Adipose tissue (tissue), 3 donors: Measurements from ENCODE around the gene SCG2. TPM values are rescaled to one million over a fixed set of nuclear protein-coding genes. Genes with fewer than 3 reads are reported as not detected.

Source experiments
- H3K27ac ChIP-seq: one replicate; pipeline ENCODE4 v1.5.1; 2013; ENCODE audit warnings: low read depth, low read length
- WGBS, 3 donors: extraction: QIAGEN DNeasy Blood & Tissue Kit; methylation state at CpG; one replicate each; pipeline ENCODE4 v1.1.7; 2013; 5-methylcytosine and 5-hydroxymethylcytosine counted together
- polyA plus RNA-seq, 3 donors: library from polyadenylated mRNA; stranded (reverse); fragments of 200-250 nt; gene quantifications; one replicate each; pipeline ENCODE4 v1.2.3, GENCODE V29; 2013
- donor health status: healthy with polysubstance abuse.
- donor health status: Bipolar disorder and iron deficiency.
- donor health status: healthy.

The SCG2 gene, protein sequence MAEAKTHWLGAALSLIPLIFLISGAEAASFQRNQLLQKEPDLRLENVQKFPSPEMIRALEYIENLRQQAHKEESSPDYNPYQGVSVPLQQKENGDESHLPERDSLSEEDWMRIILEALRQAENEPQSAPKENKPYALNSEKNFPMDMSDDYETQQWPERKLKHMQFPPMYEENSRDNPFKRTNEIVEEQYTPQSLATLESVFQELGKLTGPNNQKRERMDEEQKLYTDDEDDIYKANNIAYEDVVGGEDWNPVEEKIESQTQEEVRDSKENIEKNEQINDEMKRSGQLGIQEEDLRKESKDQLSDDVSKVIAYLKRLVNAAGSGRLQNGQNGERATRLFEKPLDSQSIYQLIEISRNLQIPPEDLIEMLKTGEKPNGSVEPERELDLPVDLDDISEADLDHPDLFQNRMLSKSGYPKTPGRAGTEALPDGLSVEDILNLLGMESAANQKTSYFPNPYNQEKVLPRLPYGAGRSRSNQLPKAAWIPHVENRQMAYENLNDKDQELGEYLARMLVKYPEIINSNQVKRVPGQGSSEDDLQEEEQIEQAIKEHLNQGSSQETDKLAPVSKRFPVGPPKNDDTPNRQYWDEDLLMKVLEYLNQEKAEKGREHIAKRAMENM
- 1 to 10 TPM in 1 of 3 donors, under 1 TPM in 1, not detected in 1; 0.24 to 9.7 TPM for polyA plus RNA-seq

DNA sequence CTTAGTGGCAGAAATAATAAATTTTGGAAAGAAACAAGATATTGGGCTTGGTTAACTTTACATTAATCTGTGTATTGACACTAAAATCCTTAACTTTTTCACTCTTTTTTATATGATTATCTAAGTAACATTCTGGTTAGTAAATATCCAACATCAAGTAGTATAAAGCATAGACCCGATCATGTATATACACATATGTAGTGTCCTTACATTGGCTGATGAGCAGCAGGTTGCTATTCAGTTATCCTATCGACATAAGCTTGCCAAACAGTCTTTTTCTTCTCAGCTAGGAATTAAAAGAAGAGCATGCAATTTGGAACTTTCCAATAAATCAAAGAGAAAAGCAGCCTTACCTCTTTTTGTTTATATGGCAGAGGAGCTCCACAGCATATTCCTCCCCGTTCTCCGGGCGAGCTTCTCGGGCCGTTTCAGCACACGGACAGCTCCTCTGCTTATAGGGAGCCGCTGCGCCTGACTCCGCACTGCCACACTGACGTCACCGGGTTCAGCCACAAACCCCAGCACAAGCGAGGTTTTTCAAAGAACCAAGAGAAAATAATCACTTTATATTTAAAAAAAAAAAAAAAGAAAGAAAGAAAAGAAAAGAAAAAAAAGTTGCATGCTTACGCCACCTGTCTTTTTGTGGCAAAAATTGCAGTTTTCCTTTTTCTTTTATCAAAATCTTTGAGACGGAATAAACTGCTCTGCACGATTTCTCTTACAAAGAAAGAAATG is at the start of gene SCG2:
TSS of gene SCG2 (minus strand) at position 430 of the 735 bp plus-strand sequence. CDS start 3,079 bp downstream, outside the sequence.
- WGBS, 3 donors: 6 to 11% (median 8%) methylated on average over 17 of the region's 17 CpGs
- H3K27ac ChIP-seq: no peak within 1 kb of the TSS

DNA sequence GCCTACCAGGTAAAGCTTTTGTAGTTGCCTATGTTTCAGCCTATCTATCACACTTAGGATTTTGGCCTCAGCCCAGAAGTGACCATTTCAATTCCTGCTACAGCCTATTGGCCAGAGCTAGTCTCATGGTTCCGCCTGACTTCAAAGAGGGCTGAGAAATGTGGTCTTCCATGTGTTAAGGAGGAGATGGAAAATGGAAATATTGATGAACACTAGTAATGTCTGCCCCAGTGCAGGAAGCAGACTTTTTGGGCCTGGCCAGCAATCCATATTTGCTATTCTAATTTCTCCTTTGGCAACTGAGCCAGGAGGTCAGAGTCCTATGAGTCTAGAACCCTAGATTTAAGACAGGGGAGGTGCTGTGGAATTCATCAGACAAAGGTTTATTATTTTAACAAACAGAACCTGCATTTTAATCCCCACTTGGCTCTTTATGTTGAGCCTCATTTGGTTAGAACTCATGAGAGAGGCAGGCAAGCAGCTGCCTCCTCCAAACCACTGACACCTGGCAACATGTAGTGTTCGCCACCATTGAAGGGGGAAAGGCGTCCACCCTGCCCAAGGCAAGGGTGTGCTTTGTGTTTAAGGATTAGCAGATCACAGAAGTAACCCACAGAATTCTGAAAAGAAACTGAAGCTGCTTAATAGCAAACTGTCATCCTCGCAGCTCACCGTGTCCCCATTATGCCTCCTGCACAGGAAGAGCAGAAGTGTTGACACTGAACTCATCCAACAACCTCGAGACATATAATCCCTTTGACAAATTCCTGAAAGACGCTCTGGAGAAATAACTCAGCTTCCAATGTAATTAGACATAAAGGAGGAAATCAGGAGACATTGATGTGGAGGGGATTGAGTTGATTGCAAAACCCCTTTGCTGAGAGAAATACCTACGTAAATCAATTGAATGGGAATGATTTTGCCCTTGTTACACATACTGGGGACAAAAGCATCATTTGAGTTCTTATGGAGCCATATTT is 47.7 kb upstream of the SCG2 start:
- WGBS, 3 donors: 71 to 79% (median 73%) methylated on average over 8 of the region's 8 CpGs
- H3K27ac ChIP-seq: no peak overlapping the region

DNA sequence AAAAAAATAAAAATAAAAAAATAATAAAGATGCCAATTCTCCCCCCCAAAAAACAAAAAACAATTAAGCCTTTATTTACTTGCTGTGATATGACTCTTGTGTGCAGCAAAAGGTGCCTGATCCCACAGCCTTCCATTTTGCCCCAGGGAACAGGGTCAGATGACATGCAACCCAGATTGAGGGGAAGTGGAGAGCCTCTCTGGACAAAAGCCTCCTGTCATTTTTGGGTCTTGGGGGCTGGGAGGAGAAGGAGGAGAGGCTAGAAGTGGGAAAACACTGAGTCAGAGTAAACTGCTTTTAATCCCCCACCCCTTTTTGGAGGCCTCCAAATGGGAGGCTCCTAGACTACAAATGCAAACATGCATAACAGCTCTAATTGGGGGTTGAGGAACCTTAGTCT is 46.6 kb upstream of the SCG2 start:
- H3K27ac ChIP-seq: no peak overlapping the region

DNA sequence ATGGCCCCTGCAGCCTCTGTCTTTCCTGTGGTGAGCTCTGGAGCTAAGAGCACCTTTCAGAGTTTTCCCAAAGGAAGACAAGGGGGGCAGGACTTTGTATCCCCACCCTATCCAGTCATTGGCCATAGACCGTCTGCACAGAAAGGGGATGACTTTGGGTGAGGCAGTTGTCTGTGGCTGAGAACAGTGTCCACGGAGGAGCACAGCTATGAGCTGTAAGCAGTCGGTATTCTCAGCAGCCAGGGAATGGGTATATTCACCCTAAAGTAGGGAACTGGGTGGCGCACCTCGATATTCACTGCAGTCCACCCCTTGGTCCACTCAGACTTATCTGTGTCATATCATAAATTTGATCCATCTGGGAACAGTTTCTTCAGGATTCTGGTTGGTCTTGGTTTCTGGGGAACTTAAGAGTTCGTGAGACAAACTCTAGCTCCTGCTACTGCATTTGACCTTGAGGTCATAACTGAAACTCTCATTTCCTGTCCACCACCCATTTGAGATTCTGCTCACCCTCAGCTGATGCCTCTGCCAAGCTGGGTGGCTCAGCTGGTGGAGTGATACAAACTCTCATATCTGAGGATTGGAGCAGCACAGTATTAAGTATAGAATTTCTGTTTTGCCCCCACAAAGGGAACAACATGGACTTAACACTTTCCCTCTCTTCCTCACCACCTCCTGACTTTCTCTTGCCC is 45.2 kb upstream of the SCG2 start:
- 73 to 86% (median 82%) methylated on average over 6 of the region's 6 CpGs for WGBS, 3 donors
- no peak overlapping the region for H3K27ac ChIP-seq

DNA sequence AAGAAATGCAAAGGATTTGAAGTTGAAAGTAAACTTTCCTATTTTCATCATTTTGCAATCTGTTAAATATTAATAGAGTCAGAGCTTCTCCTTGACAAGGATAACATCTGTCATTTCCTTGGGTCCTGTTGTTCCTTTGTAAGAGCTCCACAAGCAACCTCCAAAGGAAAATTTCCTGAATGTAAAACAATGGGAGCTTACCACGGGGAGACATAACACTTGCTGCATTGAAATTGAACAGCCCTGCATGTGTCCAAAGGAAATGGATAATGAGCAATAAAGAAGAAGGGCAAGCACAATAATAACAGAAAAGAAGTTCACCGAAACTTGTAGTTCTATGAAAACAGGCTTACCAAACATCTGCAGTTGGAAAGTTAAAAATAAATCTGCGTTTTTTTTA is 42.0 kb upstream of the SCG2 start:
- H3K27ac ChIP-seq: no peak overlapping the region
- 39 to 46% (median 41%) methylated on average over 3 of the region's 3 CpGs for WGBS, 3 donors

DNA sequence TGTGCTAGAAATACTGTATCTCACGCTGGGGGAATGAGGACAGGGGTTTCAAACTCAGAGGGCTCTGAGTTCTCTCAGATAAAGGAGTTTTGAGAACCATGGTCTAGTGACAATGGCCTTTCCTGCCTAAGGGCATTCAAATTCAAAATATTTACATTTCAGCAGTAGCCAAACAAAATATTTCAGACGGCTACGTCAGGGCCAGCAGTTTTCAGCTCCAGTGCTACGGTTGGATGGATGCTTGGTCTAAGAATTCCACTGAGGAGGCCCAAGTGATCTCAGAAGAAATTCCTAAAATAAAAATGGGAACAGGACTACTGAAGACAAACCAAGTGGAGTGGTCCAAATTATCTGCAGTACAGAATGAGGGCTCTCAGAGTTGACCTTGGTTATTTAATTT is 41.1 kb upstream of the SCG2 start:
- WGBS, 3 donors: 43 to 79% (median 75%) methylated on average over 4 of the region's 4 CpGs
- H3K27ac ChIP-seq: no peak overlapping the region

DNA sequence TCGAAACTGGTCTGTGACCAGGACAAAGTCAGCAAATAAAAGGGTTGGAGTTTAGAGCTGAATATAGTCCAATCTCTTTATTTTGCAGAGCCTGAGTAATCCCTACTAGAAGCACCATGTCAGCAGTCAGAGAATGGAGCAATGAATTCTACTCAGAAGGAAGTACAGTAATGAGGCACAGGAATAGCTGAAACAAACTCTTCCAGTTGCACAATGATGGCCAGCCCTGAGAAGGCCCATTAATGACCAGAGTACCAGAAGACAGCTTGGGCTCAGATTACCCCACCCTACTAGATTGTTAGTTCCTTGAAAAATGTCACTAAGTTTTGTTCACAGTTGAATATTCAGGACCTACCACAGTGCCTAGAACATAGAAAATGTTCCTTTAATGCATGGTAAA is 40.3 kb upstream of the SCG2 start:
- WGBS, 3 donors: 79 to 91% (median 90%) methylated on average over 1 of the region's 1 CpG
- H3K27ac ChIP-seq: no peak overlapping the region

DNA sequence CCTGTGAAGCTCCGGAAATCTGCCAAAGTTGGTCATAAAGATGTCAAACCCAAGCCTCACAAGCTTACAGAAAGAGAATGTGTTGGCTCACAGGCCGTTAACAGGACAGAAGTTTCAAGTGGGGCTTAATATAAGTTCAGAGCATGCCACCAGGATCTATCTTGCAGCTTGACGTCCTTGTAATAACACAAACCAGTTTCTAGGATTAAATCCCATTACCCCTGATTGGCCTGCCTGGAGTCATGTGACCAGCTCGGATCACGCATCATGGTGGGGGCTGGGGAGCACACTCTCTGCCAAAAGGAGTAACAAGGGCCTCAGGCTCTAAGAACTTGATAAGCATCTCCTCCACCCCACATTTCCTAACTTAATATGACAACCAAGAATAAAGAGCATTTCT is 38.9 kb upstream of the SCG2 start:
- no peak overlapping the region for H3K27ac ChIP-seq
- 44 to 53% (median 48%) methylated on average over 5 of the region's 5 CpGs for WGBS, 3 donors

DNA sequence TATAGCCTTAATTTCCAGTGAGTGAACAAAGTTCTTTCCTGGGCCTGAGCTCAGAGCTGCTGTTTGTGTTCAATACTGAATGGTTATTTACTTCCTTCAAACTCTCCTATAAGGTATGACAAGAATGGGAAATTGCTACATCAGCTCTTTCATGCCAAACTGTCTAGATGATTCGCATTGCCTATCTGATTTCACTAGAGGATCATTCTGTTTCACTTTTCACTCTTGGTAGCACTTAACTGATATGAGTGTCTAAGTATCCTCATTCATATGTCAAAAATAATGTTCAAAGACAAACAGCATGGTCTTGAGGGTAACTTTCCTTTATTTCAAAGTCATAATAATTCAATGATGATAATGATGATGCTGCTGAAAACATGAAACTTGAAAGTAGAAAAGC is 32.9 kb upstream of the SCG2 start:
- H3K27ac ChIP-seq: no peak overlapping the region
- WGBS, 3 donors: 40 to 59% (median 56%) methylated on average over 1 of the region's 1 CpG

DNA sequence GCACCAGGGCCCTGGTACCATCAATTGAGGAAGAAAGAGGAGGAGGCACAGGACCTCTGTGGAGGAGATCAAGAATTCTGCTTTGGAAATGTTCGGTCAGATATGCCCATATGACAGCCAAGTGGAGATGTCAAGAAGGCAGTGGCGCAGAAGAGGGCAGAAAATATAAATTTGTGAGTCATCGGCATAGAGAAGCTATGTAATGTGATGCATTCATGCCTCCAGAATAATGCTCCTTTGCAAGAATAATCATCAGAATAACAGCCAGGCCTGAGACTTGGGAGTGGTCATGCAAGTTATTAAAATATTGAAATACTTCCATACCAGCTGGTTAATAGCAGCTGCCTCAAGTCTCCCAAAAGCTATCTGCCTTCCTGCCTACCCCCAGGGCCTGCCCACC is 32.1 kb upstream of the SCG2 start:
- no peak overlapping the region for H3K27ac ChIP-seq
- 95 to 97% (median 96%) methylated on average over 3 of the region's 3 CpGs for WGBS, 3 donors

DNA sequence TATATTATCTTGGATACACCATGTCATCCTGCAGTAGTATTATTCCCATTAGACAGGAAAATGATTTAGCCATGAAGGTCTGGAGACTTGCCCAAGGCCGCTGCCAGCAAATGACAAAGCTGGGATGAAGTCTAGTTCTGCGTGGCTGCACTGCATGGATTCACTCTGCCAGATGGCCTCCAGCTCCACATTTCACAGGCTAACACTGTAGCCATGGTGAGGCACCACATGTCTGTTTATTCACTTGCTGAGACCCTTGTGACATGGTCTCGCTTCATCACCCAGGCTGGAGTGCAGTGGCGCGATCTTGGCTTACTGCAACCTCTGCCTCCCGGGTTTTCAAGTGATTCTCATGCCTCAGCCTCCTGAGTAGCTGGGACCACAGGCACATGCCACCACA is 31.5 kb upstream of the SCG2 start:
- H3K27ac ChIP-seq: no peak overlapping the region
- WGBS, 3 donors: 80 to 88% (median 83%) methylated on average over 6 of the region's 6 CpGs

DNA sequence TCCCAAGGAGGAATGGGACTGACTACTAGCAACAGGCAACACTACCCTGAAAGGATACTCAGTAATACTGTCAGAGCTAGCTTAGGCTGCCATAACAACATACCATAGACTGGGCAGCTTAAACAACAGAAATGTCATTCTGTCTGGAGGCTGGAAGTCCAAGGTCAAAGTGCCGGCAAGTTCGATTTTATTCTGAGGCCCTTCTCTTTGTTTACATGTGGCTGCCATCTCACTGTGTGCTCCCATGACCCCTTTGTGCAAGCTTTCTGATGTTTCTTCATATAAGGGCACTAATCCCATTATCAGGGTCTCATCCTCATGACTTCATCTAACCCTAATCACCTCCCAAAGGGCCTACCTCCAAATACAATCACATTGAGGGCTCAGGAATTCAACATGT is 30.7 kb upstream of the SCG2 start:
- no peak overlapping the region for H3K27ac ChIP-seq
- WGBS, 3 donors: 30 to 81% (median 74%) methylated on average over 2 of the region's 2 CpGs

DNA sequence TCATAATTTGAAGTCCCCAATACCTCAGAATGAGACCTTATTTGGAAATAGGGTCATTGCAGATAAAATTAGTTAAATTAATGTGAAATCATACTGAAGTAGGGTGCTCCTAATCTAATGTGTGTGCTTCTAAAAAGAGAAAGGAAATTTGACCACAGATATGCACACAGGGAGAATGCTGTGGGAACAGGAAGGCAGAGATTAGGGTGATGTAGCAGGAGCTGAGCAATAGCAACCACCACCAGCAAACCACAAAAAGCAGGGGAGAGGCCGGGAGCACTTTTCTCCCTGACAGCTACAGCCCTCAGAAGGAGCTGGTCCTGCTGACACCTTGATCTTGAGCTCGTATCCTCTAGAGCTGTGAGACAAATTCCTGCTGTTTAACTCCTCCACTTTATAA is 24.6 kb upstream of the SCG2 start:
- no peak overlapping the region for H3K27ac ChIP-seq
- WGBS, 3 donors: 28 to 39% (median 33%) methylated on average over 2 of the region's 2 CpGs

DNA sequence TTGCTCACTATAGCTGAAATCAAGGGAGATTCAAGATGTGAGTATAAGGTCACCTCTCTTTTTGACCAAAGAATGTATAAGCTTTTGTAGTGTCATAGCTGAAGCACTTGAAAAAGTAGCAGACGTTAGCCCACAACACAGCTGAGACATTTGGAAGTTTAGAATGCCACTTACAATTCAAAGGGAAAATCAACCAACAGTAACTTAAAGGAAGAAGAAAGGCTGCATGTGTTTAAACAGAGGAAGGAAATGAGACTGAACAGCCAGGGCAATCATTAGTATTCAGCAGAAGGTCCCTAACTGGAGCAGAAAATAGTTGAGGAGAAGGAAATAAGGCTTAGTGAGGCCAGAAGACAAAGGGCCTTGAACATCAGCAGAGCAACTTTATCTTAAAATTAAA is 23.5 kb upstream of the SCG2 start:
- 48 to 58% (median 51%) methylated on average over 1 of the region's 1 CpG for whole genome bisulfite sequencing, 3 donors
- H3K27ac ChIP-seq: no peak overlapping the region

DNA sequence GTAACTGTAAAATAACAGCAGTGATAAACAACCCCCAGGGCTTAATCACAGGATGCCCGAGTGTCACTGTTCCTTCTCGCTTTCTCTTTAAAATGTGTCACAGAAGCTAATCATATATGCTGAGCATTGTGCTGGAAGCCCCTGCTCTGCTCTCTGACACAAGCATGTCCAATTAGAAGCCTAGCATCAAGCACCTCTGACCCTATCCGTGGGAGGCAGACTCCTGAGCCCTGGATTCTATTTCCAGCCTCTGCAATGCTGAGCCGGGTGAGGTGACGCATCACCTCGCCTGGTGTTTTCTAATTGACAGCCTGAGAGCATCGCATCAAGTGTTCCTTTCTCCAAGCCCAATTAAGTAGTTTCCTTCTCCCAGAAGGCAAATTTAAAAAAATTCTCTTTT is 19.7 kb upstream of the SCG2 start:
- H3K27ac ChIP-seq: no peak overlapping the region

DNA sequence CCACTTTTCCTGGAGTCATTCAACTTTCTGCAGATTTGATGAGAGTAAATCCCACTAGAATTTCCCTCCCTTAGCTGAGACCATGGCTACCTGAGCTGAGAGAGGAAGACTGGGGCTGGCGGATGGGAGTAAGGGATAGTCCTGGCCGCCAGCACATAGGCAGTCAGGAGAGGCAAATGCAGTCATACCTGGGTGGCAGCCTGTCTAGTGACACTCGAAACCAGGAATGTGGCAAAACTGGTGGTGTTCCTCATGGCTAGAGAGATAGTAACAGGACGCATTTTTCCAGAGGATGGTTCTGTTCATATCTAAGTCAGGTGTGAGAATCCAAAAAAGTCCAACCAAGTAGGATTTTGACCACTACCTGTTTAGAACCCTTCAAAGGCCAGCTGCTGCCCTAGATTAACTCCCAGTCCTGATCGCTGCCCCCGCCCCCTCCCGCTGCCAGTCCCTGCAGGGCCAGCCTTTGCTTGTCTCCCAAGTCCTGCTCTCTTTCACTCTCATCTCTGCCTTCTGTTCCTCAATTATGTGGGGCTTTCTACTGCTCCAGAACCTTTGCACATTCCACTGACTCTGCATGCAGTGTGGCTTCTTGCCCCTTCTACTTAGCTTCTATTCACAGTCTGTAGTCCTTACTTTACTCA is 17.4 kb upstream of the SCG2 start:
- H3K27ac ChIP-seq: no peak overlapping the region
- WGBS, 3 donors: 48 to 81% (median 78%) methylated on average over 7 of the region's 7 CpGs

More for the DNA sequence above, 19.7 kb upstream of the SCG2 start:
- 54 to 60% (median 56%) methylated on average over 7 of the region's 7 CpGs for WGBS, 3 donors
